OCI-LY3 (cell line): ENCODE measurements around the gene BANP.
"Not testable (repeated sequence)": the region's sequence is repeated elsewhere in the genome, so short reads cannot be mapped to it uniquely, and the experiment has no call there.

ENCODE experiments used
- CTCF ChIP-seq: fragments of 200-600, 300-600 bp; sonication (generic); IDR thresholded peaks from 2 replicates; pipeline ENCODE4 v1.5.1; 2014; ENCODE audit warnings: antibody characterized with exemption, low read length, low read depth
- EZH2phosphoT487 ChIP-seq: fragments of 200-600 bp; shearing (Covaris generic); IDR thresholded peaks from 2 replicates; pipeline ENCODE4 v1.6.1; 2018; ENCODE audit warnings: antibody characterized with exemption, mixed run types, low read depth

DNA sequence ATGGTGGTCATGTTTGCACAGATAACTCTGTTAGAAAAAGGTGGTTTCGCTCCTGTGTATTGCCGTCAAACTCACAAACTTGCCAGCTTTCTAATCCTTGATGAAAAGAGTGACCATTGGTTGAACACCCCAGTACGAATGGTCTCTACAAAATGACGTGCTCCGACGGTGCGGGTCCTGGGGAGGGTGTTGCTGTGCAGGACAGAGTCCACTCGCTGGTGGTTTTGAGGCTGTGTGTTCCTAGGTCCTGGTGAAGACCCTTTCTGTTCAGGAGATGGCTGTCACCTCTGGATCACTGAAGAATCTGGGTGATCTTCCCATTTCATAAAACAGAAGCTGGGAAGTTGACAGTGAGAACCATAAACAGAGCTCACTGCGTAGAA is 87.3 kb downstream of the BANP start:
- TF ChIP-seq CTCF, EZH2phosphoT487: not testable (repeated sequence)
